Suppressor macrophage treated with lipopolysaccharide for 4 hours (primary cell): ENCODE measurements around the gene ULBP3.
A peak's percentile ranks its signal among the peaks of the same experiment; 100 is the strongest.
"Not testable (repeated sequence)": the region's sequence is repeated elsewhere in the genome, so short reads cannot be mapped to it uniquely, and the experiment has no call there.

ENCODE experiments used
- DNase-seq: peaks from one replicate; pipeline ENCODE4 v3.0.0-alpha.2; 2020

Gene ULBP3

DNA sequence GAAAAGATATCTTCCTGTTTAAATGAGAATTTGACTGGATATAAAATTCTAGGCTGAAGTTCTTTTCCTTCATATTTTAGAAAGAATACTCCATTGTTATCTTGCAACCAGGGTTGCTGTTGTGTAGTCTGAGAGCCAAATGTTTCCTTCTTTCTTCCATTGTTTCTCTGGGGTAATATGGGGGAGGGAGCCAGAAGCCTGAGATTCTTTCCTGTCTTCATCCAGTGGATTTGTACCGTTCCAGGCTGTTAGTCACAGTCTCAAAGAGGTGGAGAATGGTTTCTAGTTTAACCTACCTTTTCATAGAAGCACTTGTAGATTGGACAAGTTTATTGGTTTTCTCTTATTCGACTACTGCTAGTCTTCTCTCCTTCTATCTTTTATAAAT lies 6.1 kb upstream of the ULBP3 start:
- no peak for DNase-seq

DNA sequence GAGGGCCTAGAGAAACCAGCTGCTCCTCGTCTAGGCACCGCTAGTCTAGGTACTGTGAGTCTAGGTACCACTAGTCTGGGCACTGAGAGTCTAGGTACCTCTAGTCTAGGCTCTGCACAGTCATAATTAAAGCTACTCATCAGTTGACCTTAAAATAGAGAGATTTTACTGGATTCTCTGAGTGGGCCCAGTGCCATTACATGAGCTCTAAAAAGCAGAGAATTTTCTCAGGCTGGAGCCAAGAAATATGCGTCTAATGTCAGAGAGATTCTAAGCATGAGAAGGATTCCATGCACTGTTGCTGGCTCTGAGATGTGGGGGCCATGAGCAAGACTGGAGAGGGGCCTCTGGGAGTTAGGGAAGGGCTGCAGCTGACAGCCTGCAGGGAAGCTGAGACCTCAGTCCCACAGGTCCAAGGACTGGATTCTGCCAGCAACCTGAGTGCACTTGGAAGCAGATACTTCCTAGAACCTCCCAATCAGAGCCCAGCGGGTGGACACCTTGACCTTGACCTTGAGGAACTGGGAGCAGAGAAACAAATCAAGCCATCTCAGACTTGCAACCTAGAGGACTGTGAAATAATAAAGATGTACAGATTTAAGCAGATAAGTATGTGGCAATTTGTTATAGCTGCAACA lies 5.6 kb upstream of the ULBP3 start:
- DNase-seq: not testable (repeated sequence)

DNA sequence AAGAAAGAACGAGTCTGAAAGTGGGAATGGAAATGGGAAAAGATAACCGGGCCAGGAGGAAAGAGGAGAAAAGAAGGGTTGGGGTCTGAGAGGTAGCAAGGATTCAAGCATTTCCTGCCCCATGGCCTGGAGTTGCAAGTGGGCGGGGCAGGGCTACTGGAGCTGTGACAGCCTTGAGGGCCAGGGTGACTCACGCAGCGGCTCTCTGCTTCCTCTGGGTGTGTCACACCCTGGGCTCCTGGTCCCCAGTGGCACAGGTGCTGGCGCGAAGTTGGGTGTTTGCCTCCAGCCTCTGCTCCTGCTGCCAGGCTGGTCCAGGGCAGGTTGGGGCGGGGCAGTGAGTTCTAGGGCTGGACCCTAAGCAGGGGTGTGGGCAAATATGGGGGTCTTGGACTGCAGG lies 3.3 kb upstream of the ULBP3 start:
- DNase-seq: peak; percentile 53

DNA sequence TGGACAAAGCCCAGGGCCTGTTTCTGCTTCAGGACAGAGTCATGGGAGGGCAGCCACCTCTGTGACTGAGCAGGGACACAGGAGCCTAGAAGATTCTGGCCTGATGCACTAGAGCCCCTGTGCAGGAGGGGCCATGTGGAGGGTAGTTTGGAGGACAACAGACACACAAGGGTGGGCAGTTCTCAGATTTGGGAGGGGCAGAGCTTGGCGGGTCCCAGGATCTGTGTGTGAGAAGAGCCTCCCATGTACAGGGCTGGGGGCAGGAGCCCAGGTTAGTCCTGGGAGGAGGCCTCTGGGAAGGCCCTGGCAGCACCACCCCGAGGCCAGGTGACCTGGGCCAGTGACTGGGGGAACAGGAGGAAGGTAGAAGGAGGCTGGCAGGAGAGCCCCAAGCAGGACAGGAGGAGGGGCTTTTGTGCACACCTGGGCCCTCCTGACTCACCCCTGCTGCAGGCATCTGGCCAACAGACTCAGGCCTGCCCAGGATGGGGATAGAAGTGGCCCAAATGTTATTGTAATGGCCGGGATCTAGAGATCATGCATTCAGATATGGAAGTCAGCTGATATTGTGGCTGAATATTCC lies 1.4 kb upstream of the ULBP3 start:
- DNase-seq: no peak

DNA sequence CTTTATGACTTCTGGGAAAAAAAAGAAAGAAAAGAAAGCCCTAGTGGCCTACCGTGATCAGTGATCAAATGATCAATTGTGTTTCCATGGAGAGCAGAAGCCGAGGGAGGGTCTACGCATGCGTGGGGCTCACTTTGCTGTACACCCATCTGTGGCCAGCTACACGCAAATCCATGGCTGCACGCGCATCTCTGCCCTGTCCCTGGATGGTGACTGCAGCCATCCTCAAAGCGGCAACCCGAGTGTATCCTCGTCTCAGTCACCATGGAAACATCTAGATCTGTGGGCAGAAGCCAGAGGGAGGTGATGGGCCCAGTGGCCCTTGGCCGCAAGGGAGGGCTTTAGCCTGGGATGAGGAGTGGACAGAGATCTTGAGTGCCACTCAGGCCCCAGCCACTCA lies 785 bp upstream of the ULBP3 start:
- DNase-seq: no peak

DNA sequence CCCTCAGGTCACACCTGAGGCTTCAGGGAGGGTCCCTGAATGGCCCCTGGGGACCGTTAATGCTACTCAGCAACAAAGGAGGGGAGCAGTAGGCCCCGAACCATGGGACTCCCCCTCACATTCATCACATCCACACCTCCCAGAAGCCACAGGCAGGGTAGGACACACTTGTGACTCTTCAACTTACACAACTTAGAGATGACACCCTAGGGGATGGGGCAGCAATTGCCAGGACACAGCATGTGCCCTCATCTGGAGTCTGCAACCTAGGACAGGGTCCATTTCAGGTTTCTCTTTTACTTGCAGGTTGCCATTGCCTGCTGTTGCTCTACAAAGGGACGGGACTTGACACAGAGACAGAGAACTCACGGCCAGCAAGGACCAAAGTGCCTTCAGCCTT lies 770 bp downstream of the ULBP3 start:
- DNase-seq: peak; percentile 10

DNA sequence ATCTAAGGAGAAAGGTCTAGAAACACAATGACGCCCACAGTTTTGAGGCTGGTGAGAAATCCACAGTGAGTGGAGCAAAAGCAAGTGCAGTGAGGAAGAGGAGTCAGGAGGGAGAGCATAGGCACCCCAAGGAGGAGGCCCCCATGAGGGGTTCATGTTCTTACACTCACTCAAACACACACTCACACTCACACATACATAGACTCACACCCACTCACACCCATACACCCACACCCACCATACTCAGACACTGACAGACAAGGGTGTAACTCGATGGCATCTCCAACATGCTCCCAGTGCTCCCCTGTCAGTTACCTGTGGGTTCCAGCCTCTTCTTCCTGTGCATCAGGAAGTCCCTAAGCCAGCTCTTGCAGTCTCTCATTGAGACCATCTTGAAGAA lies 3.8 kb downstream of the ULBP3 start:
- no peak for DNase-seq

DNA sequence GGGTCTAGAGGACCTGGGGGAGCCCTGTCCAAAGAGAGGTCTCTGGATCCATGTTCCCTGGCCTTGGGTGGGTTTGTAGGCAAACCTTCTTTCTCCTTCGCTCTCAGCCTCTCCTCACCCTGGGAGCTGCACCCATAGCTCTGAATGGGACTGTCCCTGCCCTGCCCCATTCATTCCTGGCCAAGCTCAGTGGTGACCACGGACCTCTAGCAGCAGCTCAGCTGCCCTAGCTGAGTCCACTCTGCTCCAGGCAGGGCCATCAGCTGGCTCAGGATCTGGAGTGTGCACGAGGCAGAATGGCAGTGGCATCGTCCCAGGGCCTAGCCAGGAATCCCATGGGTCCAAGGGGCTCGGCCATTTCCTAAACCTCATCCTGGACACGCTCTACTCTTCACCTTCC lies 5.3 kb downstream of the ULBP3 start:
- no peak for DNase-seq

DNA sequence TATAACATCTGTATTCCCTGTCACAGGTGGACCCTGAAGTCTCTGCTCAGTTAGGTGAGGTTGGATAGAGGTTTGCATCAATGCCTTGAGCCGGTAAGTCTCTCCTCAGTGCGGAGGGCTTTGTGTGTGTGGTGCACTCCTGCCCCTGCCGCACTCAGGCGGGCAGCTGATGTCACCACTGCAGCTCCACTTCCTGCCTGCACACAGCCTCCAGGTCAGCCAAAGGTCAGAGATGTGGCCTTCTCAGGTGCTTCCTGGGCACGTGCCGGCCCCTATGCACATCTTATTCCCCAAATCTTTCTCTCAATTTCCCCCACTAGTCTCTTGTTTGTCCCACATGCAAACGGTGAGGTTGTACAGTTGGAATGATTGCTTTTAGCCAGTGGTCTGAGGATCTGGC lies 8.9 kb downstream of the ULBP3 start:
- not testable (repeated sequence) for DNase-seq

DNA sequence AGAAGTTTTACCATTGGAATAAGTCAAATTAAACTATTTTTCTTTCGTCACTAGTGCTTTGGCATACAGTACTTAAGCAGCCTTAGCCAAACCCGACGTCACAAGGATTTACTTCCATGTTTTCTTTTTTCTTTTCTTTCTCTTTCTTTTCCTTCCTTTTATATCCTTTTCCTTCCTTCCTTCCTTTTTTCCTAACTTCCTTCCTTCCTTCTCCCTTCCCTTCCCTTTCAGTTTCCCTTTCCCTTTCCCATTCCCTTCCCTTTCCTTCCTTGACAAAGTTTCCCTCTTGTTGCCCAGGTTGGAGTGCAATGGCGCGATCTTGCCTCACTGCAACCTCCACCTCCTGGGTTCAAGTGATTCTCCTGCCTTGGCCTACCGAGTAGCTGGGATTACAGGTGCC lies 9.9 kb downstream of the ULBP3 start:
- DNase-seq: no peak

DNA sequence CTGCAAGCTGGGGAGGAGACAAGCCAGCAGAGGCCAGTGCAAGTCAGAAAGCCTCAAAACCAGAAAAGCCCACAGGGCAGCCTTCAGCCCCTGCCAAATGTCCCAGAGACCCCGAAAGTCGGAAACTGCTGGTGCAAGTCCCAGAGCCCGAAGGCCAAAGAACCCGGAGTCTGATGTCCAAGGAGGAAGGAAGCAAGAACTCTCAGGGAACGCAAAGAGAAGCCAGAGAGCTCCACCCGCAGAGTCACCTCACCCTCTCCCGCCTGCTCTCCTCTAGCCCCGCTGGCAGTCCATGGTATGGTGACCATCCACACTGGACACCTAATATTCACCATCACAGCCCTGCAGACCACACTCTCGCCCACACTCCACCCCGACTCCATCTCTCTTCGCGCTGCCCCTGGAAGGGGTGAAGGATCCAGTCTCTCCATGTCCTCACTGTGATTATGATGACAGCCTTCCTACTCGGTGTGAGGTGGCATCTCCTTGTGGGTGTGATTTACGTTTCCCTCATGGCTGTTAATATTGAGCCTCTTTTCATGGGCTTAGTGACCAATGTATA lies 10.6 kb downstream of the ULBP3 start:
- no peak for DNase-seq

DNA sequence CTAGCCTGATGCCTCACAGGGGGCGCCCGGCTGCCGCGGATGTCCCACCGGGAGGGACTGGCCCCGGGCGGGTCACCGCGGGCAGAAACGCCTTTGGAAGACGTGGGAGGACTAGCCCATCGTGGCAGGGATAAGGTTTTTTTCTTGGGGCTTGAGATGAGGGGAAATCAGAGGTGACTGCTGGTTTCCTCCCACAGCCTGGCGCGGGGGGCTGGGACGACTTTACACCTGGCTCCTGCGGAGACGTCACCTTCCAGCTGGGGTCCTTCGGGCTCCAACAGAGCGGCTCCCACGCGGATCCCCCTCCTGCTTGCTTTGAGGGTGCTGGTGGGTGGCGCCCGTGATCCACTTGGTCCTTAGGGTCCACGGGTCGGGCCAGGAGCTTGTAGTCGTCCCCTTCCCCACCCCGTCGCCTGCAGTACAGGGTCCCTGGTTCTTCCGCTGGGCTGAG lies 11.4 kb downstream of the ULBP3 start:
- DNase-seq: no peak

DNA sequence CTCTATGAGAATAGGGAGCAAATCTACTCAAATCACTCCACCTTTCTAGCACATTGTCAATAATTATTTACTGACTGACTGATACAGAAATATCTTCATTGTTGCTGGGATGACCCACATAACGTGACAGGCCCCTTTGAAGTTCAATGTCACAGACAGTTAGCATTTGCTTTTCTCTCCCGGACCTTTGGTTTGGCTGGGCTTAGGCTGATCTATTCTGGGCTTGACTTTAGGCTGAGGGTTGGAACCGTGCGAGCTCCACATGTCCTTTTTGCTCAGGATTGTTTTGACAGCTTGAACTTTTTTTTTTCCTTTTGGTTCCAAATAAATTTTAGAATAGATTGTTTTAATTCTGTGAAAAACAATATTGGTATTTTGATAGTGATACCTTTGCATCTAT lies 12.0 kb downstream of the ULBP3 start:
- no peak for DNase-seq

DNA sequence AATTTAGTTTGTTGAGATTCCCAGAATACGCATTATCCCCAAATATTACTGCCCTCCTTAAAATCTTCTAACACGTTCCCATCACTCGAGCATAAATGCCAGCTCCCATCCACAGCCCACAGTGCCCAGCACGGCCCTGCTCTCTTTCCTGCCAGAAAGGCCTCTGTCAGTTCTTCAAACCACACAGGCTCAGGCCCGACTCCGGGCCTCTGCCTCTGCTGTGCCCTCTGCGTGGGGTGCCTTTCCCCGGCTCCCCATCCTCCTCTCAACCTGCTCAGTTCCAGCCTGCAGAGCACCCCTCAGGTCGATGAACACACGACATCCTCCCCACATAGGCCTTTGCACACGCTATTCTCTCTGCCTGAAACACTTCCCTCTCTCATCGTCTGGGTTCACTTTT lies 12.8 kb downstream of the ULBP3 start:
- DNase-seq: no peak

DNA sequence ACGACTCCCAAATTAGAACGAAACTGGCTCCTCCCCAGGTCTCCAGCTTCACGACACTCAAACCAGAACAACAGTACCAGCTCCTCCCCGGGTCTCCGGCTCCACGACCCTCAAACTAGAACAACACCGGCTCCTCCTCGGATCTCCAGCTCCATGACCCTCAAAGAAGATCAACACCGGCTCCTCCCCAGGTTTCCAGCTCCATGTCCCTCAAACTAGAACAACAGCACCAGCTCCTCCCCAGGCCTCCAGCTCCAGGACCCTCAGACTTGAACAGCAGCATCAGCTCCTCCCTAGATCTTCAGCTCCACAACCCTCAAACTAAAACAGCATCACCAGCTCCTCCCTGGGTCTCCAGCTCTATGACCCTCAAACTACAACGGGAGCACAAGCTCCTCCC lies 13.8 kb downstream of the ULBP3 start:
- DNase-seq: no peak

DNA sequence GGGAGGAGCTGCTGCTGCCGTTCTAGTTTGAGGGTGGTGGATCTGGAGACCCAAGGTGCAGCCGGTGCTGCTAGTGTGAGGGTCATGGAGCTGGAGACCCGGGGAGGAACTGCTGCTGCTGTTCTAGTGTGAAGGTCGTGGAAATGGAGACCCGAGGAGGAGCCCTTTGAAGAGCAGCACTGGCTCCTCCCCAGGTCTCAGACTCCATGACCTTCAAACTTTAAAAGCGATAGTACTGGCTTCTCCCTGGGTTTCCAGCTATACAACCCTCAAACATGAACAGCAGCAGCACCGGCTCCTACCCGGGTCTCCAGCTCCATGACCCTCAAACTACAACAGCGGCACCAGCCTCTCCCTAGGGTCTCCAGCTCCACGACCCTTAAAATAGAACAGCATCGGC lies 15.5 kb downstream of the ULBP3 start:
- no peak for DNase-seq

DNA sequence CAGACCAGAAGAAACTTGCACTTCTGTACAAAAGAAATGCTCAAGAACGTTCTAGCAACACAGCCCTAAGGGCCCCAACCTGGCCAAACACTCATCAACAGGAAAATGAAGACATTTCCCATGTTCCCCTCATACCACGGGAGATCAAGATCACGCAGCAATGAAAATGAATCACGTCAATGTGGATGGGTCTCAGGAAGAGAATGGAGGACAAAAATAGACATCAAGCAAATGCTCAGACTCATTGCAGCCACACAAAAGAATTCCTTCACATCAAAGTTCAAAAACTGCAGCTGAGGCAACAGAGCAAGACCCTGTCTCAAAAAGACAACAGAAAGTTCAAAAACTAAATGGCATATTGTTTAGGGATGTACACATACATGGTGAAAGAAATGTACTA lies 18.1 kb downstream of the ULBP3 start:
- no peak for DNase-seq

DNA sequence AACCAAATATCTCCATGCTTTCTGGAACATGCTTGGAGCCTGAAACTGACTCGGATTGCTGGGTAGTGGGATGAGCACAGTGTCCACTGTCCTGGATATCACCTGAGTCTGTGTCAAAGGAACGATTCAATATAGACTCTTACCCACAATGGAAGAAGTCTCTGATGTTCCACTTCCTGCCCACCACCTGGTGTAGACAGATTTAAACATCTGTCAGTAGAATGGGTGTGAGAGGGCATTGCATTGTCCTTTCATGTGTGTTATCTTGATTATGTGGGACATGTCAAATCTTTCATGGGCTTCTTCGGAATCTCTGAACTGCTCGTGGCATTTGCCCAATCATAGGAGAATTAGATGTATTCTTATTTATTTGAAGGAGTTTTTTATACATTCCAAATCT lies 20.8 kb downstream of the ULBP3 start:
- DNase-seq: no peak

DNA sequence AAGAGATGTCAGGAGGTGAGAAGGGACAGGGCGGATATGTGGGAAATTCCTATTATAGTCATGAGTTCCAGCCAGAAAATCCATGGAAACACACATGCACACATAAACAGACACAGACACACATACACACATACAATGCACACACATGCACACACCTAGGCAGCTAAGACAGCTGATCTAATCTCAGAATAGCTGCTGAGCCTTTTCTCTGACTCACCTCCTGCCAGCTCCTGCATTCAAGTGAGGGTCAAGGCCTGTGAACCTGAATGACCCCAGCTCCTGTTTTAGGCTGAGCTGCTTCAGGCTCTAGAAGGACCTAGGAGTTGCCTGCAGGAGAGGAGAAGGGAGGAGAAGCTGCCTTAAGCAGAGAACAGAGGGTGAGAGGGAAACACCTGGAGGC lies 22.0 kb downstream of the ULBP3 start:
- DNase-seq: no peak

DNA sequence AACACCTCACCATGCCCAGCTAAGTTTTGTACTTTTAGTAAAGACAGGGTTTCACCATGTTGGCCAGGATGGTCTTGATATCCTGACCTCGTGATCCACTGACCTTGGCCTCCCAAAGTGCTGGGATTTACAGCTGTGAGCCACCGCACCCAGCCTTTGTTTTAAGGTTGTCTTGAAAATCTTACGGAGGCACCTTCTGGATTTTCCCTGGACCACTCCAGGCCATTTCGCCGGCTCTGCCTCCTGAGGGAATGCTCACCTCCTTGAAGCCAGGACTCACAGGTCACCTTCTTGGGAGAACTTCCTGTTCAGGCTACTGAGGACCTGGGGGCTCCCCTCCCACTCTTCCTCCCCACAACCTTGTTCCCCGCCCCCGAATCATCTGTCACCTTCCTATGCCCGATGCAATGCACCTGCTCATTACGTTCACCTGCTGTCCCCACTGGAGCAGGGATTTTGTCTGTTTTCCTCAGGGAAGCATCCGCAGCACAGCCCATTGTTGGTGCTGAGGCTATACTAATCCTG lies 24.2 kb downstream of the ULBP3 start:
- no peak for DNase-seq

DNA sequence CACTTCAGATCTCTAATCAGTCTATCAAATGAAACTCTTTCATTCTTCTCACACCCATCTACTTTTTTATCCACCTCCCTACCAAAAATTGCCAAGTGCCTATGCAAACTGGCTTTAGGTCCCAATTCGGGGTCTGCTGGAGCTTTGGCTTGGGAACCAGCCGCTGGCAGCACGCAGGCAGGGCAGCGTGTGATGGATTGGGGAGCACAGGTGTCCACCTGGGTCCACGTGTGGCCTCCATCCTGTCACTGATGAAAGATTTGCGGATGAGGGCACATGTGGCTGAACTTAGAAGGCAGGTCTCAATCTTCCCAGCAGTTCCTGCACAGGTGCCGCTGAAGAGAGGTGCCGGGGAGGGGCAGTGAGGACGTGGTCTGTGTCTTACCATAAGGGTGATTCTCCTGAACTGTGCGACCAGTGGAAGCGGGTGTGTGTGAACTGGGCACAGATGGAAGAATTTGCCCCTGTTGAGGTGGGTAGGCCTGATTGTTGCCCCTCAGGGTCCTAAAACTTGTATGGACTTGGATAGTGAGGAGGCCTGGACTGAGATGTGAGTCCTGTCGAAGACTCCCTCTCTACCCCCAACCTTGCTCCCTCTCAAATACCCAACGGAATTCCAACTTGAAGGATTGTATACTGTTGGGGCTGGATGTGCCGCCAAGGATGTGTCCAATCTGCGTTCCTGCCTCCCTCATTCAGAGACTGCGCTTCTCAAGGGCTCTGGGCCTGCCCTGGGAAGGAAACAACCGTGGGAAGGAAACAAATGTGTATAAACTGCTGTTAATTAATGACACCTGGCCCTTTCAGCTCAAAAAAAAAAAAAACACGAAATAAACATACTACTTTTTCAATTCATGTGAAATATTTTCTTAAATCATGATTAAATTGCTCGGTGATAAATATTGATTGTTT lies 25.2 kb downstream of the ULBP3 start:
- no peak for DNase-seq

DNA sequence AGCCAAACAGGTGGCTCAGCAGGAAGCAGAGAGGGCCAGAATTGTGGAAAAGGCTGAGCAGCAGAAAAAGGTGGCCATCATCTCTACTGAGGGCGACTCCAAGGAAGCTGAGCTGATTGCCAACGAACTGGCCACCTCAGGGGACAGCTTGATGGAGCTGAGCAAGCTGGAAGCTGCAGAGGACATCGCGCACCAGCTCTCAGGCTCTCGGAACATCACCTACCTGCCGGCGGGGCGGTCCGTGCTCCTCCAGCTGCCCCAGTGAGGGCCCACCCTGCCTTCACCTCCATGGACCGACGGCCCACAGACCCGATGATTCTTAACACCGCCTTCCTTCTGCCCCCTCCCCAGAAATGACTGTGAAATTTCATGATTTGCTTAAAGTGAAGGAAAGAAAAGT lies 25.8 kb downstream of the ULBP3 start:
- no peak for DNase-seq

DNA sequence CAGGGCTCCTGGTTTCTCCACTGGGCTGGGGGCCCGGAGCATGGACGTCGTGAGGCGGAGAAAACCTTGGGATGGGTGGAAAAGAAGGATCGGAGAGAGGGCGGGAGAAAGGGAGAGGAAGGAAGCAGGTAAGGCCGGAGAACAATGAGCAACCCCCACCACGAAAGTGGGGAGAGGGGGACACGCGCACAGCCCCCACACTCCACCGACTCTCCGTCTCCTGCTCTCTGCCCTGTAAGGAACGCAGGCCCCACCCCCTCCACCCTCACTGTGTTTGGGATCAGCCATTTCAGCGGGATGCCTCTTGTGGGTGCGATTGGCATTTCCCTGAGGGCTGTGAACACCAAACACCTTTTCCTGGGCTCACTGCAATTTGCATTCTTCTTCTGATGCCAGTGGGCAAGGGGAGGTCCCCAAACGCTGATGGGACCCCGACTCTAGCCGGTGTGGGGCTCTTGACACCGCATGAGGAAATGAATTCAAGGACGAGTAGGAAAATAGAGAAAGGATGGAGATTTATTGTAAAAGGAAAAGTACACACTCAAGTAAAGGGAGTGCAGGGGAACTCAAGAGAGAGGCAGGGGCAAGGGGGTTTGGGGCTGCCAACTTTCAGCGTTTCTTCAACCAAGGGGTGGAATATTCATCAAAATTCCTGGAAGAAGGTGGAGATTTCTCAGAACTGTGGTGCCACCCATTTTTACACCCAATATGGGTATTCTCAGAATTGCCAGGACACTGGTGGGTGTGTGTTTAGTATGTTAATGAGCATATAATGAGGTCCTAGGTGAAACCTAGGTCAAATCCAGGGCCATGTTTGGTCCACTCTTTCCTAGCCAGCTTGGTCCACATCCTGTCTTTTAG lies 30.5 kb downstream of the ULBP3 start:
- no peak for DNase-seq
